Skin epidermis (tissue), 12 donors: ENCODE data around the gene XAF1.
A peak's percentile ranks its signal among the peaks of the same experiment; 100 is the strongest.
"Not testable (repeated sequence)": the region's sequence is repeated elsewhere in the genome, so short reads cannot be mapped to it uniquely, and the experiment has no call there.

Experiments used
- H3K27ac ChIP-seq, 21 experiments: fragments of 200-600 bp; sonication (generic) in 11 of 21; one replicate each; pipeline ENCODE4 v1.5.0; 2020; ENCODE audit warnings: mild to moderate bottlenecking in 3 of 21, inconsistent platforms in 2 of 21, moderate library complexity in 2 of 21
- H3K4me3 ChIP-seq, 7 experiments: fragments of 200-600 bp; sonication (generic) in 2 of 7; one replicate each; pipeline ENCODE4 v1.5.0; 2020; ENCODE audit warnings: inconsistent platforms in 2 of 7, mild to moderate bottlenecking in 2 of 7, moderate library complexity in 1 of 7

Gene XAF1

DNA sequence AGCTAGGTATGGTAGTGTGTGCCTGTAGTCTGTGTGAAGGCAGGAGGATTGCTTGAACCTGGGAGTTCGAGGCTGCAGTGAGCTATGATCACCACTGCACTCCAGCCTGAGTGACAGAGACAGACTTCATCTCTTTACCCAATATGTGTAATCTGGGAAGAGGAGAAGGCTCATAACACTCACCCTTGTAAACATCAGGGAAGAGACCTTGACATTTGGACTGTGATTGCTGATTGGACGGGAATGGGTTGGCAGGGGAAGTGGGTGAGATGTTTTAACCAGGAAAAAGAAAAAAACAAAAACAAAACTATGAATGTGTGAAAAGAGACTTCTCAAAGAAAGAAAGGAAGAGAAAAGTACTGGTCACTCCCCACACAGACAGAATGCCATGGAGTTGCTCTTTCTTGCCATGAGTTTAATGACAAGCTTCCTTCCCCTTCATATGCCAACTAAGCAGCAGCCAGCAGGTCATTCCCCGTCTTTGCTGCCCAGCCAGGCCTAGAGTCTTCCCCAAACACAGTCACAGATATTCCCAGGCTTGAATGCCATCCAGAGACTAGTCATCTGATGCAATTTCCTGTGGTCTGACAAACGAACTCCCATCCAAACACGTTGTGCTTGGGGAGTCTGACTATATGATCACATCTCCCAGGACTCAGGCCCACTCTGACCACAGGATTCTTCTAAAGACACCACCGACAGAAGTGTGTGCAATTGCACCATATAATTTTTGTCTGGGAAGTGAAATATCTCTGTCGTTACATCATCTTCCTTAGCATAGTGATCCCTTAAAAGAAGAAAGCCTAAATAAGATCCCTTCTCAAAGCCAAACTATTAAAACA, 3.6 kb upstream of the XAF1 start:
- peak overlapping the region in 20 of 21 experiments; percentile 46 to 89 (median 74) for H3K27ac ChIP-seq

DNA sequence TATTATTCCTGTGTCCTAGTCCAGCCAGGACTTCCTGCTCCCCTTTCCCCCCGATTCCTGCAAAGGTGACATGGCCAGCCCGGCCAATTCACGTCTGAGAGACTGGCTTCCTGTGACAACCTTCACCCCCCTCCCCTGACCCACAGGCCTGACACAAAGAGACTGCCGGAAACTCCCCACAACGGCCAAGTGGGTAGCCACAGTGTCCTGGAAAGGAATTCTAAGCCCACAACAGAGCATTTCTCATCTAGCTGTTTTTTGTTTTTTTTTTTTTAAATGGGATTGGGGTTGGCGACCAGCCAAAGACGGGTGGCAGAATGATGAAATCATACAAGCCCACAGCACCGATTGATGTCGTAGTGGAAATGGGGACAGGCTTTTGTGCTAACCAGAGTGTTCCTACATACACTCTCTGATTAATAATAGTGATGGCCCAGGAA, 2.8 kb upstream of the XAF1 start:
- Histone ChIP-seq H3K27ac (peak overlapping the region in 20 of 21 experiments; percentile 41 to 89 (median 74)), H3K4me3 (no peak overlapping the region)

More for the DNA sequence above, 3.6 kb upstream of the XAF1 start:
- no peak overlapping the region for H3K4me3 ChIP-seq

DNA sequence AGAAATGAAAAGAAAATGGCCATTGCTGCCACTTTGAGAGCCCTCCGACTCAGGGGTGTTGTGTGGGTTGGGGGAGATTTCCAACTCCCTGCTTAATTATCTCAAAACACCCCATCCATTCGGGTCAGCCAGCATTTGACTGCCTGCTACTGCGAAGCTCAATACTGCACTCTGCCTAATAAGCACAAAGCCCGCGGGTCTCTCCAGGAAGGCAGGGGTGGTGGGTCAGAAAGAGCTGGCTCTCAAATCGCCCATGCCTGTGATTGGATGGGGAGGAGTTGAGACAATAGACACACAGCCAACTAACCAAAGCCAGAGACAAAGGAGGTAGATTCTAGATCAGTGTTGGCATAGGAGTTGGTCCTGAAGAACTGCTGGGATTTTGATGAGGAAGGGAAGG, 2.3 kb upstream of the XAF1 start:
- H3K27ac ChIP-seq = peak overlapping the region in 18 of 21 experiments; percentile 10 to 89 (median 74)

DNA sequence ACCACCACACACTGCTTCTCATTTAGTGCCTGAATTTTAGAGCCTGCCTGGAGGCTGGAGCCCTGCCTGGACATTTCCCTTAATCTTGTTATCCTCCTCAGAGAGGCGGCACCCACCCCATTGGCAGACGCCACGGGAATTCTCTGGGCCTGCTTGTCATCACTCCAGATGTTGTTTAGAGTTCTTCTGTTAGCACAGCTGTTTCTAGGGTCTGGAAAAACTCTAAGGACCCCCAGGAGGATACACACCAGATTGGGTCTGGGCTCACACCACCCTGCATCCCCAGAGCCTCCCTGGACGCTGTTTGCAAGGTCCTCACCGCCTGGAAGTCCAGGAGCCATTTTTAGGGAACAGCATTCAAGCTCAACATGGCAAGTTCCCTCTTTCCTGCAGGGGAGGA, 565 bp upstream of the XAF1 start:
- Histone ChIP-seq H3K4me3 (peak overlapping the region; percentile 49 to 75 (median 53)), H3K27ac (peak overlapping the region; percentile 16 to 99 (median 89))

More for the DNA sequence above, 2.3 kb upstream of the XAF1 start:
- no peak overlapping the region for H3K4me3 ChIP-seq

DNA sequence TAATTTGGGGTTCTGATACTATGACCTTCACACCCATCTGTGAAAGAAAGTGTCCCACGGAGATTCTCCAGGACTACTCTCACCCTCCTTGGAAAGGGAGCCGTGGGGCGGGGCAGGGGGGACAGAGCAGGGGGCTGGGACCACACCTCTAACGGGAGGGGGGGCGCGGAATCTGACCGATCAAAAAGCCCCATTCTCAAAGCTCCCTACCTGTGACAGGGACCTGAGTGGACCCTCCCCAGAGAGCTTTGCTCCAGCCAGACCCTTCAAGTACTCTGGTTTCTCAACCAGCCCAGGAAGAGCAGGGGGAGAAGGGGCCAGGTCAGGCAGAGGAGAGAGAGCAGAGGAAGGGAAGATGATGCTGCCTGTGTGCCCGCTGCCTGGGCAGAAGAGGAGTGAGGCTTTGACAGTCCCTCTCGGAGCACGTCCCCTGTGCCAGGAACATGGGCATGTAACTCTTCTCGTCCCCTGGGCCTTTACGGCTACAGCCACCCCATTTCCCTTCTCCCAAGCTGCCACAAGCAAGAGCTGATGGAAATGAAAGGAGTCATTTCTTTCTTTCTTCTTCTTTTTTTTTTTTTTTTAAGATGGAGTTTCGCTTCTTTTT, 682 bp downstream of the XAF1 start:
- peak overlapping the region; percentile 49 to 75 (median 53) for H3K4me3 ChIP-seq
- peak overlapping the region; percentile 16 to 99 (median 89) for H3K27ac ChIP-seq

DNA sequence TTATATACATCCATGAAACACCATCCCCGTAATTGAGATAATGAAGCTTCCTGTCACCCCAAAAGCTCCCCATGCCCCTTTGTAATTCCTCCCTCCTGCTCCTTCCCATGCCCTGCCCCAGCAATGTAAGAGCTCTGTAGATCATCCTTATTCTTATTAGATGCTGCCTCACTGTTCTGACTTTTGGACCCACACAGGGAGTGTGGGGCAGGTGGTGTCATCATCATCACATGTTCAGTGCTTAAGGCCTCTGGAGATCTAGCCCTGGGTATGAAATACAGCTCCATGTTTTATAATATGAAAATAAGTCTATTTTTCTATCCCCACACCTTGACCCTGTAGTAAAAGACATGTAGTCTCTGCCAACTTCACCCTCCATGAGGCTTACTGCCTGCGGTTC, 1.9 kb downstream of the XAF1 start:
- Histone ChIP-seq H3K4me3 (peak overlapping the region in 2 of 7 experiments; percentile 53 to 63), H3K27ac (peak overlapping the region in 4 of 21 experiments; percentile 6 to 89 (median 32))

DNA sequence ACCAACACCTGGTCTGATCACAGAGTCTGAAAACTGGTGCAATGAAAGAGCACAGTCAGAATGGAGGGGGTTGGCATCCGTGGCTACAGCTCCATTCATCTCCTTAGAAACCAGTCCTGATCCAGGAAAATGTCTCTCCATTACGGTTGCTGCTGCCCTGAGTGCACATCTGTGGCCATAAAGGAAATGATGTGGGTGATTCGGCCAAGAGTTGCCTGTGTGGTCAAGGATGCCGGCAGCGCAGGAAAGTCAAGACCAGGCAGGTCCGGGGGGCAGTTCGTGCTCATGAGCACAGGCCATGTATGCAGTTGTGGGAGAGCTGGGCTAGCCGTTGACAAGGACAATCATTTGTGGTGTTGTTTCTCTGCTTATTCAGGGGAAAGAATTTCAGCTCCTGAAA, 5.9 kb downstream of the XAF1 start:
- H3K27ac ChIP-seq = no peak overlapping the region
- no peak overlapping the region for H3K4me3 ChIP-seq

DNA sequence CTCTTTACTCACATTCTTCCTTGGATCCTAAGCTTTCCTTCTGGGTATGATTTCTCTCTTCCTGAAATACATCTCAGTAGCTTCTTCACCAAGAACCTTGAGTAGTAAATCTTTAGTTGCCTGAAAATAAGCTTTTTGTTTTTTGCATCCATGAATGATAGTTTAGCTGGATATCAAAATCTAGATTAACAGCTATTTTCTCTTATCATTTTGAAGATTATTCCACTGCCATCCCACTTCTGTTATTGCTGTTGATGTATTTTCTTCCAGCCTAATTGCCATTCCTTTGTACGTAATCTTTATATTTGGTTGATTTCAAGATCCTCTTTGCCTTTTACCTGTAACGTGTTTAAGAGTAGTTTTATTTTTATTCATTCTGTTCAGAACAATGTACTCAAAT, 12.6 kb downstream of the XAF1 start:
- no peak overlapping the region for H3K4me3 ChIP-seq
- H3K27ac ChIP-seq = no peak overlapping the region

DNA sequence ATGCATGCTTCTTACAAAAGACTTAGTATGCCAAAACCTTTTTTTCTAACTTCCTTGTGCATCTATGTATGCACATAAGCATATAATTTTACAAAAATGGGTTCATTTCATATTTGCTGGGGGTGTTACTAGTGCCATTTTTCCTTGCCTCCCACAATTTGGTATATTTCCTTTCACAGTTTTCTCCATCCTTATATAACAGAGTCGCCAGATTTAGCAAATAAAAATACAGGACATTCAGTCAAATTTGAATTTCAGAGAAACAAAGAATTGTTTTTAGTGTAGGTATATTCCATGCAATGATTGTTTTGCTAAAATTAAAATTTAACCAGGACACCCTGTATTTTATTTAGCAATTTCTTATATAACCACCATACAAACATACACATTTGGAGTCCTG, 16.2 kb downstream of the XAF1 start:
- Histone ChIP-seq H3K27ac (no peak overlapping the region), H3K4me3 (no peak overlapping the region)

DNA sequence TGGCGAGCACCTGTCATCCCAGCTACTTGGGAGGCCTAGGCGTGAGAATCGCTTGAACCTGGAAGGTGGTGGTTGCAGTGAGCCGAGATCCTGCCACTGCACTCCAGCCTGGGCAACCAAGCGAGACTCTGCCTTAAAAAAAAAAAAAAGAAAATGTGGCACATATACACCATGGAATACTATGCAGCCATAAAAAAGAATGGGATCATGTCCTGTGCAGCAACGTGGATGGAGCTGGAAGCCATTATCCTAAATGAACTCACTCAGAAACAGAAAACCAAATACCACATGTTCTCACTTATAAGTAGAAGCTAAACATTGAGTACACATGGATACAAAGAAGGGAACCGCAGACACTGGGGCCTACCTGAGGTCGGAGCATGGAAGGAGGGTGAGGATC, 19.1 kb downstream of the XAF1 start:
- not testable (repeated sequence) for H3K4me3 ChIP-seq, H3K27ac ChIP-seq

DNA sequence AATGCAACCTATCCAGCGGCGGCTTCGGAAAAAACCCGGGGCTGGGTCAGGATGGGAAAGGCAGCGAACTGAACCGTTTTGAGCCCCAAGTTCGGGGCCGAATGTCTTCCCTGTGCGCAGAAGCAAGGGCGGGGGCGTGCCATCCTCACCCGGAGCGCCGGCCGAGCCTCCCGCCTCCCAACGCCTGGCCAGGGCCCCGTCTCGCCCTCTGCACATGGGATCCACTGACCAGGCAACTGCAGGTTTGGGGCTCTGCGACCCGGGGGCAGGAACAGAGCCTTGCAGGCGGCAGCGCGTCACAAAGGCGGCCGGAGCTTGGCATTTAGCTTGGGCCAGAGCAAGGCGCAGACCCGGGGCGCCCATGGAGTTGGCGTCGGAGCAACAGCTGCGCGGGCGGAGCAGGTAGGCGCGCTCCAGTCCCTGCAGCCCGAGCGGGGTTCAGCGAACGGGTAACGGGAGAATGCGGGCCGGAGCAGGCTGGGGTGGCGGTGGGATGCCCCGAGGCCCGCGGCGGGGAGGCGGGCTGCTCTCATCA, 20.1 kb downstream of the XAF1 start, which contains the start of gene FBXO39:
TSS of gene FBXO39 (plus strand) at position 345 of the 535 bp plus-strand sequence. CDS start 3,654 bp downstream, outside the sequence.
- Histone ChIP-seq H3K27ac (no peak within 1 kb of the TSS), H3K4me3 (no peak within 1 kb of the TSS)

DNA sequence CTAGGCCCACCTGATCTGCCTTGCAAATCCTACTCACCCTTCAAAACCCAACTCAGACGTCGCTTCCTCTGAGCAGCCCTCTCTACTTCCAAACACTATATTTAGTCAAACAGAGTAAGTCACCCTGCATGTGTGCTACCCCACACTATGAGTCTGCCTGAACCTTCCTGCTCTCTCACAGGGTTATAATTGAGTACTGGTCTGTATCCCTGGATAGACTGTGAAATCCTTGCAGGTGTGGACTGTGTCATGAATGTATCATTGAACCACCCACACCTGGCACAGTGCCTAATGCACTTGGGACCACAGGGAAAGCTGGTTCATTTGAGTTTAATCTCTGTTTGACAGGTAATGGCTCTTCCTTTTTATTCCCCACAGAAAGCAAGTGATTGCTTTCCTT, 23.6 kb downstream of the XAF1 start:
- no peak overlapping the region for H3K27ac ChIP-seq
- no peak overlapping the region for H3K4me3 ChIP-seq

DNA sequence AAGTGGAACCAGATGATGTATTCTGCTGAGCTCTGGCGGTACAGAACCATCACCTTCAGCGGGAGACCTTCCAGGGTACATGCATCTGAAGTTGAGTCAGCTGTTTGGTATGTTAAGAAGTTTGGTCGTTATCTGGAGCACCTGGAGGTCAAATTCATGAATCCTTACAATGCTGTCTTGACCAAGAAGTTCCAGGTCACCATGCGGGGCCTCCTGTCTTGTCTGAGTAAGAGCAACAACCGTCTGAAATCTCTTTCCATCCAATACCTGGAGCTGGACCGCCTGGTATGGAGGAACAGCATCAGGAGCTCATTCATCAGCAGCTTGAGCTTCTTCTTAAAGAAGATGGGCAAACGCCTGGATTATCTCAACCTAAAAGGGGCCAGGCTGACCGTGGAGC, 24.2 kb downstream of the XAF1 start:
- no peak overlapping the region for H3K27ac ChIP-seq

DNA sequence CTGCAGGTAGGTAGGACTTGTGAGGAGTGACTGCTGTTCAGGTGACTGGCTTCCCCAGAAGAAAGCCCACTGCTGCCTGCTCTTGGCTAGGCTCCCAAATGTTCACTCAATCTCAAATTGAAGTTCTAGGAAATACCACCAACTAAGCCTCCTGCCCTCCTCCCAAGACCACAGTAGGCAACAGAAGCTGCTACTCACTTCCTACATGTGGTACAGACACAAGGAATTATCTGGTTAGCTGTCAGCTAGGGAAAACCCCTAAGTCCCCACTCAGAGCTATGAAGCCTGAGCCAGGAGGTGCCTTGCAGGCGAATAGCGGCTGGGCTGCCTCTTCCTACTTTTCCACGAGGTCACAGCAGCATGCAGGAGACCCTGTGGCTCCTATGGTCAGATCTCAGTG, 25.0 kb downstream of the XAF1 start:
- Histone ChIP-seq H3K27ac (no peak overlapping the region), H3K4me3 (no peak overlapping the region)

More for the DNA sequence above, 24.2 kb downstream of the XAF1 start:
- H3K4me3 ChIP-seq = no peak overlapping the region

DNA sequence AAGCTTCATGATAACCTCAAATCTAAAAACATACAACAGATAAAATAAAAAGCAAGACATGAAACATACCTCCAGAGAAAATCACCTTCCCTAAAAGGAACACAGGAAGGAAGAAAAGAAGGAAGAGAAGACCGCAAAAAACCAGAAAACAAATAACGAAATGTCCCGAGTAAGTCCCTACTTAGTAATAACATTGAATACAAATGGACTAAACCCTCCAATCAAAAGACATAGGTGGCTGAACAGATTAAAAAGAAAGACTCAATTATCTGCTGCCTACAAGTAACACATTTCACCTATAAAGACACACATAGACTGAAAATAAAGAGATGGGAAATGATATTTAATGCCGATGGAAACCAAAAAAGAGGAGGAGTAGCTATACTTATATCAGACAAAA, 26.4 kb downstream of the XAF1 start:
- H3K27ac ChIP-seq = no peak overlapping the region

DNA sequence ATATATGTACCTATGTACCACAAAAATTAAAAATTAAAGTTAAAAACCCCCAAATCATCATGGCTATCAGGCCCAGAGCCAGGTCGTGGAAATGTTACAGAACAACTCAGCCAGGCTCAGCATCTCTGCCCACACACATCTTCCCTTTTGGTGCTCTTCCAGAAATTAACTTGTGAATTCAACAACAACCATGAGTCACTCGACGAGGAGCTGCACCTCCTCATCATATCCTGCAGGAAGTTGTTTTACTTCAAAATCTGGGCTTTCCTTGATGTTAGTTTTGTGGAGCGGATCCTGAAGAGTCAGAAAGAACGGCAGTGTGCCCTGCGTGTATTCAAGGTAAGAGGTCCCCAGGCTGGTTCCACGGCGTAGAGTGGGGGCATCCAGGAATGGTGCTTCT, 30.8 kb downstream of the XAF1 start:
- H3K4me3 ChIP-seq = peak overlapping the region in 1 of 7 experiments; percentile 1
- peak overlapping the region in 5 of 21 experiments; percentile 31 to 51 (median 33) for H3K27ac ChIP-seq

More for the DNA sequence above, 26.4 kb downstream of the XAF1 start:
- H3K4me3 ChIP-seq = no peak overlapping the region

DNA sequence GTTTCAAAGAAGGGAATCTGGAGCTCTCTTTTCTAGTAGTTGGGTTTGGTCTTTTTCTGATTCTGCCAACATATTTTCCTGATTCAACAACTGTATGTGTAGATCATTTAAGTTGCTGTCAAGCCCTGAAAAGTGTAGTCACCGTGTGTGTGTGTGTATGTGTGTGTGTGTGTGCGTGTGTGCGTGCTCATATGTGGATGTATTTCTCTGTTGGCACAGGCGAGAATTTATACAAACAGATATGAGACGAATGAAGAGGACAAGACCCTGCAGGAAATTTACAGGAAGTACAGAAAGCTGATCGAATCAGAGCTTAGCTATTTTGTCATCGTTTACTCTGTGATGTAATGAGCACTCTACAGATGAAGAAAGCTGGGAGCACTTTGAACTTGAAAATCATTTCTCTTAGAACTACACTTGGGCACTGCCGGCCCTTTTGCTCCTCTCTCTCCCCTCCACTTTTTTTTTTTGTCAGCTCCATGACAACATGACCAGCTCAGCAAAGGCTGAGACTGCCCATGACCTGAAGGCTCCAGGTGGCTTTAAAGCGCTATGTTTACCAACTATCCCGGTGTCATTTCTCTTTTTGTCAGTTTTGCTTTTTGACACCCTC, 31.3 kb downstream of the XAF1 start:
- Histone ChIP-seq H3K27ac (peak overlapping the region in 5 of 21 experiments; percentile 31 to 51 (median 33)), H3K4me3 (peak overlapping the region in 1 of 7 experiments; percentile 1)

DNA sequence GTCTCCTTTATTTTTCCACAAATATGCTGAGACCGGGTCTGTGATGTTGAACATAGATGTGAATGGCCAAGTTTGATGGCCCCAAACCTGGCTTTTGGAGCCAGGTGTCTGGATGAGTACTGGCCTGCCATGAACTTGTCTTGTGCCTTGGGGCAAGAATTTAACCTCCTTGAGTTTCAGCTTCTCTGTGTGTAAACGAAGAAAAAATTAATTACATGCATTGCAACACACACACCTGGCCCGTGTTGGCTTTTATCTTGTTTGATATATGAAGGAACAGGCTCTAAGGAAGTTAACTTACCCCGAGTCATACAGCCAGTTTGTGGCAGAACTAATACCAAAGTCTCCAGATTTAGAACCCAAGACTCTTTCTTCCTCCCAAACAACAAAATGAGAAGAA, 33.3 kb downstream of the XAF1 start:
- H3K27ac ChIP-seq = no peak overlapping the region
- no peak overlapping the region for H3K4me3 ChIP-seq

DNA sequence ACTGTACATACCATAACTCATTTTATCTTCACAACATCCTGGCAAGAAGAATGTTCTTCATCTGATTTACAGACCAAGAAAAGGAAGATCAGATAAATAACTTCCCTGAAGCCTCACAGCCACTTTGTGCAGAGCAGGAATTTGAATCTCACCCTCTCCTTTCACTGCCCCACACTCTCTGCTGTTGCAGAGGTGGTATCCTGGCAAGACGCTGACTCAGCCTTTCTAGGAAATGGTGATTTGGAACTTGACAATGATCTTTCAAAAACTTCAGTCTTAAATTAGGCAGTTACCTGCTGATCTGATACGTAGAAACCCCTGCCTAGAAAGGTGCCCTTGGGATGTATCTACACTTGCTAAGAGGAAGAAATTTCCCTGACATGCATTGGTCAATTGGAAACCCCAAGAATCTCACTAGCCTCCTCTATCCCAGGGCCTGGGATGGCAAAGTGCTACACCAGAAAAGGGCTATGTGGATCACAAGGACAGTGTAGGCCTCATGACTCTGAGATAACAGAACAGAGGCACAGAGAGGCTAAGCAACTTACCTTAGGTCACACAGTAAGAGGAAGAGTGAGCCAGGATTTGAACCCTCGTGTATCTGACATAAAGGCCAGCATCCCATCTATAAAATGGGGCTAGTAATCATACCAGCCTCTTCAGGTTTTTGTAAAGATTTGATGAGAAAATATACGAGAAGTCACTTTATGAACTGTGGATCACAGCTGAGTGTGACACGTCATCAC, 38.1 kb downstream of the XAF1 start:
- no peak overlapping the region for H3K4me3 ChIP-seq

More for the DNA sequence above, 38.1 kb downstream of the XAF1 start:
- no peak overlapping the region for H3K27ac ChIP-seq
